ENCODE data around the gene COTL1. TPM values are rescaled to one million over a fixed set of nuclear protein-coding genes. Genes with fewer than 3 reads are reported as not detected.
A peak's percentile ranks its signal among the peaks of the same experiment; 100 is the strongest.

COTL1 gene
- total and polyA plus RNA-seq, 9 of the 15 experiments (the other 6 are each of a cell fraction or from before 2014, with no cell fraction given): 27.7 to 185 (median 72.5) TPM

GRCh38 chr16:84593825-84594724 lies 23.8 kb downstream of the COTL1 start (continued):
- TF ChIP-seq, protein P1, sequence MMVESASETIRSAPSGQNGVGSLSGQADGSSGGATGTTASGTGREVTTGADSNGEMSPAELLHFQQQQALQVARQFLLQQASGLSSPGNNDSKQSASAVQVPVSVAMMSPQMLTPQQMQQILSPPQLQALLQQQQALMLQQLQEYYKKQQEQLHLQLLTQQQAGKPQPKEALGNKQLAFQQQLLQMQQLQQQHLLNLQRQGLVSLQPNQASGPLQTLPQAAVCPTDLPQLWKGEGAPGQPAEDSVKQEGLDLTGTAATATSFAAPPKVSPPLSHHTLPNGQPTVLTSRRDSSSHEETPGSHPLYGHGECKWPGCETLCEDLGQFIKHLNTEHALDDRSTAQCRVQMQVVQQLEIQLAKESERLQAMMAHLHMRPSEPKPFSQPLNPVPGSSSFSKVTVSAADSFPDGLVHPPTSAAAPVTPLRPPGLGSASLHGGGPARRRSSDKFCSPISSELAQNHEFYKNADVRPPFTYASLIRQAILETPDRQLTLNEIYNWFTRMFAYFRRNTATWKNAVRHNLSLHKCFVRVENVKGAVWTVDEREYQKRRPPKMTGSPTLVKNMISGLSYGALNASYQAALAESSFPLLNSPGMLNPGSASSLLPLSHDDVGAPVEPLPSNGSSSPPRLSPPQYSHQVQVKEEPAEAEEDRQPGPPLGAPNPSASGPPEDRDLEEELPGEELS (CRISPR knock-in tag; IDR thresholded peaks at IDR 0.05; ENCODE audit: borderline replicate concordance): no peak; the same call in 1 of the 2 replicates
- TF ChIP-seq PCBP2 (IDR thresholded peaks at IDR 0.05; ENCODE audit: low read depth, low read length, poor library complexity, severe bottlenecking) (no peak), POLR2A (conservative IDR thresholded peaks at IDR 0.05) (no peak), JUNB (CRISPR knock-in tag; conservative IDR thresholded peaks at IDR 0.05) (no peak), MTA1 (IDR thresholded peaks at IDR 0.05; ENCODE audit: borderline replicate concordance) (peak; percentile 87), TCF7 (IDR thresholded peaks at IDR 0.05; ENCODE audit: borderline replicate concordance) (no peak), TEAD2 (tag; IDR thresholded peaks at IDR 0.05) (peak; percentile 34; the same call in 1 of the 2 replicates), ZNF41 (CRISPR knock-in tag; conservative IDR thresholded peaks at IDR 0.05) (no peak; the same call in 1 of the 2 replicates), ZNF239 (CRISPR knock-in tag; IDR thresholded peaks at IDR 0.05) (peak; percentile 40; the same call in 1 of the 2 replicates), MAFF (IDR thresholded peaks at IDR 0.05; ENCODE audit: low read length) (no peak; the same call in 1 of the 2 replicates), NONO (IDR thresholded peaks at IDR 0.05; ENCODE audit: low read depth in 2 of 2, low read length in 1 of 2) (peak in 1 of 2 experiments; percentile 70; a peak in 1 of 4 replicates), KHSRP (IDR thresholded peaks at IDR 0.05) (no peak), ZNF766 (CRISPR knock-in tag; conservative IDR thresholded peaks at IDR 0.05) (peak; percentile 75; the same call in 1 of the 2 replicates), RFX7 (CRISPR knock-in tag; IDR thresholded peaks at IDR 0.05) (no peak), POLR2AphosphoS5 (IDR thresholded peaks at IDR 0.05; ENCODE audit: control insufficient read depth, insufficient read depth, low read depth, low read length) (peak; percentile 23; the same call in 1 of the 2 replicates), ZC3H8 (IDR thresholded peaks at IDR 0.05) (no peak)
- TF ChIP-seq, protein P2, sequence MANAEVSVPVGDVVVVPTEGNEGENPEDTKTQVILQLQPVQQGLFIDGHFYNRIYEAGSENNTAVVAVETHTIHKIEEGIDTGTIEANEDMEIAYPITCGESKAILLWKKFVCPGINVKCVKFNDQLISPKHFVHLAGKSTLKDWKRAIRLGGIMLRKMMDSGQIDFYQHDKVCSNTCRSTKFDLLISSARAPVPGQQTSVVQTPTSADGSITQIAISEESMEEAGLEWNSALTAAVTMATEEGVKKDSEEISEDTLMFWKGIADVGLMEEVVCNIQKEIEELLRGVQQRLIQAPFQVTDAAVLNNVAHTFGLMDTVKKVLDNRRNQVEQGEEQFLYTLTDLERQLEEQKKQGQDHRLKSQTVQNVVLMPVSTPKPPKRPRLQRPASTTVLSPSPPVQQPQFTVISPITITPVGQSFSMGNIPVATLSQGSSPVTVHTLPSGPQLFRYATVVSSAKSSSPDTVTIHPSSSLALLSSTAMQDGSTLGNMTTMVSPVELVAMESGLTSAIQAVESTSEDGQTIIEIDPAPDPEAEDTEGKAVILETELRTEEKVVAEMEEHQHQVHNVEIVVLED (CRISPR knock-in tag; IDR thresholded peaks at IDR 0.05): no peak; the same call in 1 of the 2 replicates
- TF ChIP-seq, protein P3, sequence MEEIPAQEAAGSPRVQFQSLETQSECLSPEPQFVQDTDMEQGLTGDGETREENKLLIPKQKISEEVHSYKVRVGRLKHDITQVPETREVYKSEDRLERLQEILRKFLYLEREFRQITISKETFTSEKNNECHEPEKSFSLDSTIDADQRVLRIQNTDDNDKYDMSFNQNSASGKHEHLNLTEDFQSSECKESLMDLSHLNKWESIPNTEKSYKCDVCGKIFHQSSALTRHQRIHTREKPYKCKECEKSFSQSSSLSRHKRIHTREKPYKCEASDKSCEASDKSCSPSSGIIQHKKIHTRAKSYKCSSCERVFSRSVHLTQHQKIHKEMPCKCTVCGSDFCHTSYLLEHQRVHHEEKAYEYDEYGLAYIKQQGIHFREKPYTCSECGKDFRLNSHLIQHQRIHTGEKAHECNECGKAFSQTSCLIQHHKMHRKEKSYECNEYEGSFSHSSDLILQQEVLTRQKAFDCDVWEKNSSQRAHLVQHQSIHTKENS (CRISPR knock-in tag; IDR thresholded peaks at IDR 0.05): no peak
- TF ChIP-seq, protein P4, sequence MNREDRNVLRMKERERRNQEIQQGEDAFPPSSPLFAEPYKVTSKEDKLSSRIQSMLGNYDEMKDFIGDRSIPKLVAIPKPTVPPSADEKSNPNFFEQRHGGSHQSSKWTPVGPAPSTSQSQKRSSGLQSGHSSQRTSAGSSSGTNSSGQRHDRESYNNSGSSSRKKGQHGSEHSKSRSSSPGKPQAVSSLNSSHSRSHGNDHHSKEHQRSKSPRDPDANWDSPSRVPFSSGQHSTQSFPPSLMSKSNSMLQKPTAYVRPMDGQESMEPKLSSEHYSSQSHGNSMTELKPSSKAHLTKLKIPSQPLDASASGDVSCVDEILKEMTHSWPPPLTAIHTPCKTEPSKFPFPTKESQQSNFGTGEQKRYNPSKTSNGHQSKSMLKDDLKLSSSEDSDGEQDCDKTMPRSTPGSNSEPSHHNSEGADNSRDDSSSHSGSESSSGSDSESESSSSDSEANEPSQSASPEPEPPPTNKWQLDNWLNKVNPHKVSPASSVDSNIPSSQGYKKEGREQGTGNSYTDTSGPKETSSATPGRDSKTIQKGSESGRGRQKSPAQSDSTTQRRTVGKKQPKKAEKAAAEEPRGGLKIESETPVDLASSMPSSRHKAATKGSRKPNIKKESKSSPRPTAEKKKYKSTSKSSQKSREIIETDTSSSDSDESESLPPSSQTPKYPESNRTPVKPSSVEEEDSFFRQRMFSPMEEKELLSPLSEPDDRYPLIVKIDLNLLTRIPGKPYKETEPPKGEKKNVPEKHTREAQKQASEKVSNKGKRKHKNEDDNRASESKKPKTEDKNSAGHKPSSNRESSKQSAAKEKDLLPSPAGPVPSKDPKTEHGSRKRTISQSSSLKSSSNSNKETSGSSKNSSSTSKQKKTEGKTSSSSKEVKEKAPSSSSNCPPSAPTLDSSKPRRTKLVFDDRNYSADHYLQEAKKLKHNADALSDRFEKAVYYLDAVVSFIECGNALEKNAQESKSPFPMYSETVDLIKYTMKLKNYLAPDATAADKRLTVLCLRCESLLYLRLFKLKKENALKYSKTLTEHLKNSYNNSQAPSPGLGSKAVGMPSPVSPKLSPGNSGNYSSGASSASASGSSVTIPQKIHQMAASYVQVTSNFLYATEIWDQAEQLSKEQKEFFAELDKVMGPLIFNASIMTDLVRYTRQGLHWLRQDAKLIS (CRISPR knock-in tag; IDR thresholded peaks at IDR 0.05): no peak

Data from K562 (cell line).